HG03025 (cell line): ENCODE results near the gene AGAP3.

Experiments
- ATAC-seq: cut with Tn5 transposase; IDR thresholded peaks from one replicate; pipeline ENCODE4 v1.9.1; 2021; ENCODE audit warnings: mild to moderate bottlenecking, moderate library complexity; ENCODE audit not compliant: unreplicated experiment, low FRiP score

AGAP3 gene

DNA sequence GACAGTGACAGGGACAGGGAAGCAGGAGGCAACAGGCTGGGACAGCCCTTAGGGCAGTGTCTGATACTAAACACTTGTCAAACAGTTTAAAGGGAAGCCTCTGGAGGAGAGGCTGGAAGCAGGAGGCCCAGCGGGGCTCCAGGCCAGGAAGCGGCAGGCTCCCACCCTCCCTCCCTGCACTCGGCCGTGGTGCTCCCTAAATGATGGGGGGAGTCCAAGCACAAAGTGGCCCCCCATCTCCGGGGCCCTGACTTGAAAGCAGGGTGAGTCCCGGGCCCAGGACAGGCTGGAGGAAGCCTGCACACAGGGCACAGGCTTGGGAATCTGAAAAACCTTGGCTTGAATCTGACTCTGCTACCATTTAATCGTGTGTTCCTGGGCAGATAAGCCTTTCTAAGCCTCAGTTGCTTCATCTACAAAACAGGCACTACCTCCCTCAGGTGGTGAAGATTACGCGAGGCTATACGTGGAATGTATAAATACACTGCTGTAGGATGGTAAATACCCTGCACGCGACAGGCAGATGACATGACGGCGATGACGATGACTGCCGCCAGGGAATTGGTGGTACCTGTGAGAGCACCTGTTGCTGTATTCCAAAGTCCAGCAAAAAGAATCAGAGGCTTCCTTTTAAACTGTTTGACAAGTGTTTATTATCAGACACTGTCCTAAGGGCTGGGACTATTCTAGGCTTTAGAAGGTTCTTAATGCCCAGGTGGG is 47.2 kb downstream of the AGAP3 start:
- no peak for ATAC-seq

- no peak for ATAC-seq
These were observed 47.9 kb downstream of the AGAP3 start for GRCh38 chr7:151133986-151134742.

DNA sequence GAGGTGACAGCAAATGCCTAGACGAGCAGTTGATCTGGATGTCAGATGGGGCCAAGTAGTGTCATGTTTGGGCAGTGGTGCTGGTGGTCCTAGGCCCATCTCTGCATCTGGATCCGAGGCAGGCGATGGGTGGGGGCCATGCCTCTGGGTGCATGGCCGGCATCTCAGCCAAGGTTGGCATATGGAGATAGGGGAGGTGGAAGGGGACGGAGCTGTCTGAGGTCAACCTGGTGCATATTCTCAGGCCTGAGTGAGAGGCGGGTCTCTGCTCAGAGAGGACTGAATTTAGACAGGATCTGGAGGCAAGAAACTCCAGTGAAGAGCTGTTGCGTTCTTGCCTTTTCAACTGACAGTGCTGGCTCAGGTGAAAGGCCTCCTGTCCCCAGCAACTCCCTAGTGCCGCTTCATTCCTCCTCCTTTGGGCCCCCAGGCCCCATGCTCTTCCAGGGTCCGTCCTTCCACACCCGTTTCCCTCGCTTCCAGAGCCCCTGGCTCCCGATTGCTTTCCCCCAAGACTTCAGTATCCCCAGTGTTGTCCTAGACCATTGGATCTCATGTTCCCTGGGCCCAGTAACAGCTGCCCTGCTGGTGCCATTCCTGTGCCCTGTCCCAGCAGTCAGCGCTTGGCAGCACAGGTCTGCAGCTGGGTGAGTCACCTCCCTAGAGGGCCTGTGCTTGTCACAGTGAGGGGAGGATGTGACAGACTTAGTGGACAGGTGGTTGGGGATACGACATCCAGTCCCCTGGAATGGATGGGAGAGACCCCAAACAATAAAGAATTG is 48.7 kb downstream of the AGAP3 start:
- no peak for ATAC-seq

GRCh38 chr7:151135525-151135845 is 49.2 kb downstream of the AGAP3 start:
- no peak for ATAC-seq

- ATAC-seq = no peak
These were observed 49.9 kb downstream of the AGAP3 start for GRCh38 chr7:151135866-151136843.

GRCh38 chr7:151137076-151137675 is 50.9 kb downstream of the AGAP3 start:
- ATAC-seq = no peak

GRCh38 chr7:151137791-151138152 is 51.5 kb downstream of the AGAP3 start:
- ATAC-seq = no peak

DNA sequence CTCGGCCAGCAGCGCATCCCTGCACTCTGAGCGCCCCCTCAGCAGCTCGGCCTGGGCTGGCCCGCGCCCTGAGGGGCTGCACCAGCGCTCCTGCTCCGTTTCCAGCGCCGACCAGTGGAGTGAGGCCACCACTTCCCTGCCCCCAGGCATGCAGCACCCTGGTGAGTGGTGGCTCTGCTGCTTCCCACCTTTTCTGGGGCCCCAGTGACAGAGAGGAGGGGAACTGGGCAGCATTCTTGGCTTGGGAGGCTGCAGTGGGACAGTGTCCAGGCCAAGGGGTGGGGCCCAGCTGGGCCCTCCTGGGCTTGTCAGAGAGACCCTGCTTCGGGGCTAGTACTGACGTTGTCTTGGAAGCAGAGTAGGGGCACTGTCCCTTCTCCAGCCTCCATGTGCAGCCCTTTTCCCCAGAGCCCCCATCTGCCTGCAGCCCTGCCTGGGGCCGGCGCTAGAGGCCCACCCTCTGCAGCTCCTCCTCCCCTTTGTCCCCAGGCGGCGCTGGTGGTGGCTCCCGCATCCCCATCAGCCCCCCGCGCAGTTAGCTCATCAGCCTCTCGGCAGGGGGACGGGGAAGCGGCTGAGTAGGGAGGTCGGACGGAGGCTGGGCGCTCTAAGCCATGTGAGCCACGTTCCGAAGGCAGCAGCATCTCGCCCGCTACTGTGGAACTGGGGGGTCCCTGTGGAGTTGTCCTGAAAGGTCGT is 52.0 kb downstream of the AGAP3 start:
- ATAC-seq = no peak

DNA sequence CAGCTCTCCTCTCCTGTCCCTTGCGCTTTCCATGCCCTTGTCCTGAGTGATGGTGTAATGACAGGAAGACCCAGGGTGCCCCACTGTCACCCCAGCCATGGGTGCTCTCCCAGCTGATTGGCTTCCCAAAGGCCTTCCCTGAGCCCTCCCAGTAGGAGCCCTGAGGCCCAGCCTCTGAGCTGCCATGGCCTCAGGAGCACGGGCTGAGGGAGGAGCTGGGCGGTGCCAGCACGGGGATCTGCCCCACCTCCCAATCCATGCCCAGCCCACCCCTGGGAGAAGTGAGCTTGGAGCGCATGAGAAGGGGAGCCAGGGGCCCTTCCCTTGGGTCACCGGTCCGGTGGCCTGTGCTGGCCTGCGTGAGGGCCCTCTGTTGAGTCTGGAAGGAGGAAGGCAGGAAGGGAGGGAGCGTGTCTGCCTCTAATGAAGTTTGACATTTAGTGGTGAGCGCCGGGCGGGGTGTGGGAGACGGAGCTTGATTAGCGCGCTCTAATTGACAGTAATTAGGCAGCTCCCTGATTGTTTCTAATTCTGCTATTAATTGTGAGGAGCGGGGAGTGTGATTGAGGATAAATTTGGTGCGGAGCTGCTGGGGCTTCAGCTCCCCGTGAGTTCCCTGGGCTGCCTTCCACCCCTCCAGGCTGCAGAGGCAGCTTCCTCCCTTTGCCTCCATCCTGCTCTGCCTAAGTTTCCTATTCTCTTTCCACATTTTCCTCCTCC is 53.0 kb downstream of the AGAP3 start:
- ATAC-seq = no peak

DNA sequence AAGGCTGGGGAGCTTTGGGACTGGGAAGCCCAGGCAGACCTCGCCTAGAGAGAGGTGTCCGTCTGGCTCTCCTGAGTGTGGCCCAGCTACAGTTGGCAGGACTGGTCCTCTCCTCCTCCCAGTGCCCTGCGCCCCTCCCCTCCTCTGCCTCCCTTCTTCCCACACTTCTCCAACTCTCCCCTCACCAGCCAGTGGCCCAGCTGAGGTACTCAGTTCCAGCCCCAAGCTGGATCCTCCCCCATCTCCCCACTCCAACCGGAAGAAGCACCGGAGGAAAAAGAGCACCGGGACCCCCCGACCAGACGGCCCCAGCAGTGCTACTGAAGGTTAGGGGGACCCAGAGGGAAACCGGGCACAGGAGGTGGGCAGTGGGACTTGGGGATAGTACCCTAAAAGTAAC is 53.5 kb downstream of the AGAP3 start:
- ATAC-seq = no peak

DNA sequence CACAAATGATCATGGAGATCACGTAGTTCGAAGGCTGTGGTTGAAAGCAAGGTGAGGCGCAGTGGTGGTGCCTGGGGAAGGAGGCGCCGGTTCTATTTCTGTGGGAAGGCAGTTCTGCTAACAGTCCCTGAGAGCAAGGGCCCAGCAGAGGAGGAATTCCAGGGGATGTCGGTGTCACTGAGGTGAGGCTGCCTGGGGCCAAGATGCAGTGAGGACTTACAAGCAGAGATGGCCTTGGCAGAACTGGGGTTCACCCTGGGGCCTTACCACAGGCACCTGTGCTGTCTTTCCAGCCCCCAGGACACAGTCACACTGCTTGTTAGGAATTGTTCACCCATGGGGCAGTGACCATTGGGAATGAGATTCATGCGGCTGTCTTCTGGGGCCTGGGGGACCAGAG is 54.6 kb downstream of the AGAP3 start:
- no peak for ATAC-seq

DNA sequence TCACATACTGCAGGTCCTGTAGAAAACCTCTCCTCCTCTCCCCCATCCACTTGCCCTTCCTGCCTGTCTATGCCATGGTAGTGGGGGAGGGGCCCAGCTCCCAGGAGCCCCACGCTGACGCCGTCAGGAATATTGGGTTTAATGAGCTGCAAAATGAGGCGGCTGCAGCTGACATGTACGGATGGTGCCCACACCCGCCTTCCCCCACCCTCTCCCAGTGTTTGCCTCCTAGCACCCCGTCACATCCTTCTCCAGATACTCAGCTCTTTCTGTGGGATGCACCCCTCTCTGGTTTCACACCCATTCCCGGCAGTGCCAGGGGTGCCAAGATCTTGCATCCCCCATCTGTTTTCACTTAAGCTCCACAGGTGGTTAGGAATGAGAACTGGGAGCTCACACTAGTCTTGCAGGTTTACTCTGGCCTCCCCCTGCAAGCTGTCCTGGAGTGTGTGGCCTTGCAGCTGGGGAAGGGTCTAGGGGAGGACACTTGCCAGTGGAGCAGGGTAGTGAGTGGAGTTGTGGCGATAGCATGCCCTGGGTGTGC is 55.1 kb downstream of the AGAP3 start:
- no peak for ATAC-seq

DNA sequence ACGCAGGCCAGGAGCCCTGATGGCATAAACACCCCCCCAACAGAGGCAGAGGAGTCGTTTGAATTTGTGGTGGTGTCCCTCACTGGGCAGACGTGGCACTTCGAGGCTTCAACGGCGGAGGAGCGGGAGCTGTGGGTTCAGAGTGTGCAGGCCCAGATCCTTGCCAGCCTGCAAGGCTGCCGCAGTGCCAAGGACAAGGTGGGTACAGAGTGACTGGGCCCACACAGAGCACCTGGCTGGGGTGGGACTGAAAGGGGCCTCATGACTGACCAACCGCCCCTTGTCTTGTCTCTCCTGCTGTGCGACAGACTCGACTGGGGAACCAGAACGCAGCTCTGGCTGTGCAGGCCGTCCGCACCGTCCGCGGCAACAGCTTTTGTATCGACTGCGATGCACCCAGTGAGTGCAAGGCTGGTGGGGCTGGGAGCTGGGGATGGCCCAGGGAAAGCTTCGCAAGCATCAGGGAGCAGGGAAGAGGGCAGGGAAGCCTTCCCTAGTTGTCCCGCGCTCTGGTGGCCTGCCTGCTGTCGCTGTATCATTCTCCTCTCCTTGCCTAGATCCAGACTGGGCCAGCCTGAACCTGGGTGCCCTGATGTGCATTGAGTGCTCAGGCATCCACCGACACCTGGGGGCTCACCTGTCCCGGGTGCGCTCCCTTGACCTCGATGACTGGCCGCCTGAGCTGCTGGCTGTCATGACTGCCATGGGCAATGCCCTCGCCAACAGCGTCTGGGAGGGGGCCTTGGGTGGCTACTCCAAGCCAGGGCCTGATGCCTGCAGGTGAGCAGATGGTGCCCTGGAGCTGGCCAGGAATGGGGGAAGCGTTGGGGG is 55.8 kb downstream of the AGAP3 start:
- no peak for ATAC-seq

- no peak for ATAC-seq
These were observed 56.4 kb downstream of the AGAP3 start for GRCh38 chr7:151142686-151143040.

DNA sequence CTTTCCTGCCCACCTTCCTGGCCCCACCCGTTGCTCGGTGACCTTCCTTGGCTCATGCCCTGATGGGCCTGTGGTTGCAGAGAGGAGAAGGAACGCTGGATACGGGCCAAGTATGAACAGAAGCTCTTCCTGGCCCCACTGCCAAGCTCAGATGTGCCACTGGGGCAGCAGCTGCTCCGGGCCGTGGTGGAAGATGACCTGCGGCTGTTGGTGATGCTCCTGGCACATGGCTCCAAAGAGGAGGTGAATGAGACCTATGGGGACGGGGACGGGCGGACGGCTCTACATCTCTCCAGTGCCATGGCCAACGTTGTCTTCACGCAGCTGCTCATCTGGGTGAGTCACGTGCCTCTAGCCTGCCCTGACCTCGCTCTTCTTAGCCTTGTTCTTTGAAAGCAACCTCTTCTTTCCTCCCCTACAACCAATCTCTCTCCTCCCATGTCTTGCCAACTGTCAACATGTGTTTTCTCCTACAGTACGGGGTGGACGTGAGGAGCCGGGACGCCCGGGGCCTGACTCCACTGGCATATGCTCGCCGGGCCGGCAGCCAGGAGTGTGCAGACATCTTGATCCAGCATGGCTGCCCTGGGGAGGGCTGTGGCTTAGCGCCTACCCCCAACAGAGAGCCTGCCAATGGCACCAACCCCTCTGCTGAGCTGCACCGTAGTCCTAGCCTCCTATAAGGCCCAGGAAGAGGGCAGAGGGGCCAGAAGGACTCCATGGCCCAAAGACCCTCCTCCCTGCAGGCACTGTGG is 57.2 kb downstream of the AGAP3 start:
- no peak for ATAC-seq

DNA sequence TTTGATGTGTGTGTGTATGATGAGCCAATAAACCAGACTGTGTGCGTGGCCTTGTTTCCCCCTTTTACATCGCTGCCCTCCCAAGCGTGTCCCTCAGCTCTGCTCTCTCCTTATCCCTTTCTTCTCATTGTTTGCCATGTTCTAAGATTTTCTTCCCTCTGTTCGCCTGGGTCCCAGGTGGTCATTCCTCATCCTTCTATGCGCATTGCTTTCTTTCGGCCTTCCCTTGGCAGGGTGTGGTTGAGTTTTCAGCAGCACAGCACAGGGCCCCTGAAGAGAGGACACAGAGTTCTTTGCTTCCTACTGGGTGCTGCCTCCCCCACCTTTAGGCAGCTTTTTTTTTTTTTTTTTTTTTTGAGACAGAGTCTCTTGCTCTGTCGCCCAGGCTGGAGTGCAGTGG is 58.1 kb downstream of the AGAP3 start:
- no peak for ATAC-seq

DNA sequence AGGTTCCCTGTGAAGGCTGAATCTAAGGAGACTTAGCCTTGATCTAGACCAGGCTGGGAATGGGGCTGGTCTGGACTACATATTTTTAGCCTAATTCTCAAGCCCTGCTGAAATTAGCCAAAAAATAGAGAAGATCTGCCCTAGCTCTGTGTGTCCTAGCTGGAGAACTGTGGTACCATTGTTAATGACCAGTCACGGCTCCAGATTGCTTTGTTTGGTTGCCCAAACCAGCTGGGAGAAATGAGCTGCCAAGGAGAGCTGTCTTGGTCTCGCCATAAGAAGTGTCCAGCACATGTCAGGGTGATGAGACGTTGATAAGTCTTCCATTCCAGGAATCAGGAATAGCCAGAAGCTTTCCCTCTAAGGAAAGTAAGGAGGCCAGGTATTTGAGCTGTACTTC is 60.5 kb downstream of the AGAP3 start:
- no peak for ATAC-seq
